K562 (cell line): ENCODE measurements around the gene PDGFC. TPM values are rescaled to one million over a fixed set of nuclear protein-coding genes. Genes with fewer than 3 reads are reported as not detected.

Experiments
- ELF2 ChIP-seq: fragments of 250-450 bp; sonication (Bioruptor Pico); IDR thresholded peaks from 2 replicates; pipeline ENCODE4 v1.5.0; 2021; ENCODE audit warnings: mild to moderate bottlenecking
- RERE ChIP-seq: sonication (generic); formaldehyde crosslinking; IDR thresholded peaks from 2 replicates; pipeline ENCODE4 v1.8.0; 2023; ENCODE audit warnings: missing genetic modification reagents, mild to moderate bottlenecking, borderline replicate concordance
- TCF7L2 ChIP-seq: fragments of 150-350 bp; IDR thresholded peaks from 2 replicates; pipeline ENCODE4 v1.6.1; 2016; ENCODE audit warnings: low read depth, mild to moderate bottlenecking, low read length, moderate library complexity
- polyA plus RNA-seq, 8 experiments: library from polyadenylated mRNA; depleted of rRNA in 4 of 8; stranded (reverse) in 5 of 8; unstranded in 3 of 8; fragments of >200 nt; fragmentation: Nextera tagmentation in 2 of 8; fragmentation: Illumina TruSeq in 1 of 8; extraction: Ambion mirVana in 2 of 8; extraction: Trizol in 1 of 8; gene quantifications; 2 replicates each; pipeline versions ENCODE4 v1.2.1 to v1.2.3, GENCODE V29; 2011 to 2014; ENCODE audit warnings: inconsistent platforms in 1 of 8, missing spikeins in 1 of 8
- total RNA-seq, 7 experiments: library from RNA; depleted of rRNA in 6 of 7; stranded (reverse); fragments of >200 nt in 6 of 7; fragmentation: Illumina TruSeq in 2 of 7; extraction: Trizol in 2 of 7; gene quantifications; 2 replicates each; pipeline versions ENCODE4 v1.2.1 to v1.2.3, GENCODE V29; 2011 to 2021; ENCODE audit warnings: low replicate concordance in 1 of 7
- TF ChIP-seq, protein P1 (sequence below): sonication (generic); formaldehyde crosslinking; IDR thresholded peaks from 2 replicates; pipeline ENCODE4 v1.4.0; 2020; ENCODE audit warnings: mild to moderate bottlenecking, missing genetic modification reagents

The PDGFC gene
- total and polyA plus RNA-seq, 9 of the 15 experiments (the other 6 are each of a cell fraction or from before 2014, with no cell fraction given): not detected

DNA sequence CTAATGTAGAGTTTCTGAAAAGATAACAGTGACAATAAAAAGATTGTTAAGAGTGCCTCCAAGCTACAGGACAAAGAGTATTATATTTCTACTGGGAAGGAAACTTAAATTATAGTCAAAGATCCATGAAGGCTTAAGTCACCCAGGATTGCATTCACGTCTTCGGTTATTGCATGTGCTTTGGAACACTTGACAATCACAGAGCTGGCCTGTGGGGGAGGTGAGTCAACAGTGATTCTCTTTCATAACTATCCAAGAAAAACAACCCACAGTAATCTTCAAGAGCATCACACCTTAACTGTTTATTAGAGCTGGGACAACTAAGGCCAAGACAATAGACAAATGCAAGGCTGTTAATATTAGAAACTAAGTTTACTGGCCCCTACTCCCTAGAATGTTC, 40.3 kb downstream of the PDGFC start (continued):
- TF ChIP-seq RERE (CRISPR knock-in tag) (no peak), ELF2 (CRISPR knock-in tag) (no peak), TCF7L2 (no peak)
- TF ChIP-seq, protein P1, sequence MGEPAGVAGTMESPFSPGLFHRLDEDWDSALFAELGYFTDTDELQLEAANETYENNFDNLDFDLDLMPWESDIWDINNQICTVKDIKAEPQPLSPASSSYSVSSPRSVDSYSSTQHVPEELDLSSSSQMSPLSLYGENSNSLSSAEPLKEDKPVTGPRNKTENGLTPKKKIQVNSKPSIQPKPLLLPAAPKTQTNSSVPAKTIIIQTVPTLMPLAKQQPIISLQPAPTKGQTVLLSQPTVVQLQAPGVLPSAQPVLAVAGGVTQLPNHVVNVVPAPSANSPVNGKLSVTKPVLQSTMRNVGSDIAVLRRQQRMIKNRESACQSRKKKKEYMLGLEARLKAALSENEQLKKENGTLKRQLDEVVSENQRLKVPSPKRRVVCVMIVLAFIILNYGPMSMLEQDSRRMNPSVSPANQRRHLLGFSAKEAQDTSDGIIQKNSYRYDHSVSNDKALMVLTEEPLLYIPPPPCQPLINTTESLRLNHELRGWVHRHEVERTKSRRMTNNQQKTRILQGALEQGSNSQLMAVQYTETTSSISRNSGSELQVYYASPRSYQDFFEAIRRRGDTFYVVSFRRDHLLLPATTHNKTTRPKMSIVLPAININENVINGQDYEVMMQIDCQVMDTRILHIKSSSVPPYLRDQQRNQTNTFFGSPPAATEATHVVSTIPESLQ (CRISPR knock-in tag): no peak
